LNCAP (cell line): Measurements from ENCODE around the gene PMEPA1.

Source experiments
- TF ChIP-seq, protein P1 (sequence below): fragments of 450-650 bp; IDR thresholded peaks from 2 replicates; pipeline ENCODE4 v1.5.1; 2017; ENCODE audit warnings: mild to moderate bottlenecking

Gene PMEPA1

DNA sequence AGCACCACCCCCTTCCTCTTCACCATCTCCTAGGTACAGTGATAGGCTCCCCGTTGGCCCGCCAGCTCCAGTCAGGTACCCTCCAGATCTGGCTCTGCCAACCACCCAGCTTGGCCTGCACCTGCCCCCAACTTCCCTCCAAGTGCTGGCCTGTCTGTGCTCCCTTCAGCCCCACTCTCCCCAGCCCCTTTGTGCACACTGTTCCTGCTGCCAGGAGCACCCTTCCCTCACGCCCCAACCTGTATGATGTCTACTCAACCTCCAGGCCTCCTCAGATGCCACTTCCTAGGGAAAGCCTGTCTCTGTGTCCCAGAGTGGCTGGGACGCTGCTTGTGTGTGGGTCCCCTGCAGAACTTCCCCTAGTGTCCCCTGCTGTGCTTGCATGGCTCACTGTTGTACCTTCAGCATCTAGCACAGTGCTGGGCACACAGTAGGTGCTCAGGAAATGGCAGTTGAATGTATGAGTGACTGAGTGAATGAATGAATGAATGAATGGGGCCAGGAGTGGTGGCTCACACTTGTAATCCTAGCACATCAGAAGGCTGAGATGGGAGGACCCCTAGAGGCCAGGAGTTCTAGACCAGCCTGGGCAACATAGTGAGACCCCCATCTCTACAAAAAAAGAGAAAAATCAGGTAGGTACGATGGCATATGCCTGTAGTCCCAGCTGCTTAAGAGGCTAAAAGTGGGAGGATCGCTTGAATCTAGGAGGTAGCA, 92.6 kb downstream of the PMEPA1 start:
- TF ChIP-seq, protein P1, sequence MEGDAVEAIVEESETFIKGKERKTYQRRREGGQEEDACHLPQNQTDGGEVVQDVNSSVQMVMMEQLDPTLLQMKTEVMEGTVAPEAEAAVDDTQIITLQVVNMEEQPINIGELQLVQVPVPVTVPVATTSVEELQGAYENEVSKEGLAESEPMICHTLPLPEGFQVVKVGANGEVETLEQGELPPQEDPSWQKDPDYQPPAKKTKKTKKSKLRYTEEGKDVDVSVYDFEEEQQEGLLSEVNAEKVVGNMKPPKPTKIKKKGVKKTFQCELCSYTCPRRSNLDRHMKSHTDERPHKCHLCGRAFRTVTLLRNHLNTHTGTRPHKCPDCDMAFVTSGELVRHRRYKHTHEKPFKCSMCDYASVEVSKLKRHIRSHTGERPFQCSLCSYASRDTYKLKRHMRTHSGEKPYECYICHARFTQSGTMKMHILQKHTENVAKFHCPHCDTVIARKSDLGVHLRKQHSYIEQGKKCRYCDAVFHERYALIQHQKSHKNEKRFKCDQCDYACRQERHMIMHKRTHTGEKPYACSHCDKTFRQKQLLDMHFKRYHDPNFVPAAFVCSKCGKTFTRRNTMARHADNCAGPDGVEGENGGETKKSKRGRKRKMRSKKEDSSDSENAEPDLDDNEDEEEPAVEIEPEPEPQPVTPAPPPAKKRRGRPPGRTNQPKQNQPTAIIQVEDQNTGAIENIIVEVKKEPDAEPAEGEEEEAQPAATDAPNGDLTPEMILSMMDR: no peak

DNA sequence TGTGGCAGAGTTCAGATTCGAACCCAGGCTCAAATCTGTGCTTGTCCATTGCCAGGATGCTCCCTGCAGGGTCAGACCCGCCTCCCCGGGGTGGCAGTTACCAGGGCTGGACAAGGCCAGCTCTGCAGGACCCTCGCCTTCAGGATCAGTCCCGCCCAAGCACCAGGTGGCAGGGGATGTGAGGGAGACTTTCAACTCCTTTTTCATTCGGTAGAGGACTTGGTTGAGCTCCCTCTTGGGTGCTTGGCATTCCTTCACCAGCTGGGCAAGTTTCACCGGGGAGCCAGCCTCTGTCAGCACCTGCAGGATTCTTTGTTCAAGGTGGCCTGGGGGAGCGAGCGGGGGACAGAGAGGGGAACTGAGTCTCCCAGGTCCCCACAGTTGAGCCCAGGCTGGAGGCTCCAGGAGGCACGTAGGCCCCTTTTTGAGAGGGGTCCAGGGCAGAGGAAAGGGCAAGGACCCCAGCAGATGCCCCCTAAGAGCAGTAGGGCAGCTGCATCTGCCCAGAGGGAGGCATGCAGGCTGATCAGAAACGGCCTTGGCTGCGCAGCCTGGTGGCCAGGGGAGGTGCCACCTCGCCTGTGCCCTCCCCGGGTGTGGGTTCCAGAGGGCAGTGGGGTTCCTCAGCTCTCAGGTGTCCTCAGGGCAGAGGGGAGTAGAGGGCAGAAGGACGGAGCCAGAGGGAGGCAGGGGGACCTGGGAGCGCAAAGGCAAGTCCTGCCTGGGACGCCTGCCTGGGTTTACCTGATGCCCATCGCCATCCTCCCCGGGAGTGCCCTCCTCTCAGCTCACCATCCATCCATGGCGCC, 93.5 kb downstream of the PMEPA1 start:
- TF ChIP-seq, protein P1: no peak

DNA sequence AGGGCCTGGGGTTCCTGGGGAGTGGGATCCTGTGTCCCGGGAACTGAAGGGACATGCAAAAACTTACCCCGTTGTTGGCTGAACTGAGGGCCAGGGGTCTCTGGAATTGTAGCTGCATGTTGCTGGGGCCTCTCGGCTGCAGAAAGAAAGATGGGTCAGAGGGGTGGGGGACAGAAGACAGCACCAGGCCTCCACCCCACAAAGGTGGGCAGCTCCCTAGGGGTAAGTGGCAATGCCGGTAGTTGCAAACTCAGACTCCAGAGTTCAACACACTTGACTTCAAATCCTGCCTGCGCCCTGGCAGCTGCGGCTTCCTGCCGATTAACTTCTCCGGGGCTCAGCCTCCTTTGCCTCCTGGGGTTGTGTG, 94.4 kb downstream of the PMEPA1 start:
- TF ChIP-seq, protein P1: no peak

GRCh38 chr20:57614490-57615444, 95.0 kb downstream of the PMEPA1 start:
- TF ChIP-seq, protein P1: no peak

DNA sequence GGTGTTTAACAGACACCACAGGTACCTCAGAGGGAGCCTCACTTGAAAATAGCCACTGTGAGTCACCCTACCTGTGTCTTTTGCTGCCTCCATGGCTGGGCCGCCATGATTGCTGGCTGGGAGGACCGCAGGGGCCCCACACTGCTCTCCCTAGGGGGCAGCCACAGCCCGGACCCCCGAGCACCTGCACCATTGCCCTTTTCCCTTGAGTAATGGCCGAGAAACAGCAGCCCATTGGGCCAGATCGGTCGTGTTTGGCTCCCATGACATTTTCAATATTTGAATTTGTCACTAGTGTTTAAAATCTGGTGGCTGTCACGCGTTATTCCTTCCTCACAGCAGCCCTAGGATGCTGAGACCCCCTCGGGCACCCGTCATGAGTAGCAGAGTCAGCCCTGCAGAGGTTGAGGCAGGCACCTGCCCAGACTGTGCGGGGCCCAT, 96.3 kb downstream of the PMEPA1 start:
- TF ChIP-seq, protein P1: no peak

- TF ChIP-seq, protein P1: no peak
Observed at GRCh38 chr20:57612916-57613315, 96.9 kb downstream of the PMEPA1 start.

- TF ChIP-seq, protein P1: no peak
Observed at GRCh38 chr20:57612436-57612835, 97.4 kb downstream of the PMEPA1 start.
